GM18519 (cell line): ENCODE measurements around the gene PHF20.
A peak's percentile ranks its signal among the peaks of the same experiment; 100 is the strongest.
"Not testable (repeated sequence)": the region's sequence is repeated elsewhere in the genome, so short reads cannot be mapped to it uniquely, and the experiment has no call there.

Experiments
- ATAC-seq: cut with Tn5 transposase; IDR thresholded peaks from one replicate; pipeline ENCODE4 v1.9.1; 2021; ENCODE audit warnings: mild to moderate bottlenecking, moderate library complexity; ENCODE audit not compliant: unreplicated experiment, low FRiP score

The PHF20 gene

DNA sequence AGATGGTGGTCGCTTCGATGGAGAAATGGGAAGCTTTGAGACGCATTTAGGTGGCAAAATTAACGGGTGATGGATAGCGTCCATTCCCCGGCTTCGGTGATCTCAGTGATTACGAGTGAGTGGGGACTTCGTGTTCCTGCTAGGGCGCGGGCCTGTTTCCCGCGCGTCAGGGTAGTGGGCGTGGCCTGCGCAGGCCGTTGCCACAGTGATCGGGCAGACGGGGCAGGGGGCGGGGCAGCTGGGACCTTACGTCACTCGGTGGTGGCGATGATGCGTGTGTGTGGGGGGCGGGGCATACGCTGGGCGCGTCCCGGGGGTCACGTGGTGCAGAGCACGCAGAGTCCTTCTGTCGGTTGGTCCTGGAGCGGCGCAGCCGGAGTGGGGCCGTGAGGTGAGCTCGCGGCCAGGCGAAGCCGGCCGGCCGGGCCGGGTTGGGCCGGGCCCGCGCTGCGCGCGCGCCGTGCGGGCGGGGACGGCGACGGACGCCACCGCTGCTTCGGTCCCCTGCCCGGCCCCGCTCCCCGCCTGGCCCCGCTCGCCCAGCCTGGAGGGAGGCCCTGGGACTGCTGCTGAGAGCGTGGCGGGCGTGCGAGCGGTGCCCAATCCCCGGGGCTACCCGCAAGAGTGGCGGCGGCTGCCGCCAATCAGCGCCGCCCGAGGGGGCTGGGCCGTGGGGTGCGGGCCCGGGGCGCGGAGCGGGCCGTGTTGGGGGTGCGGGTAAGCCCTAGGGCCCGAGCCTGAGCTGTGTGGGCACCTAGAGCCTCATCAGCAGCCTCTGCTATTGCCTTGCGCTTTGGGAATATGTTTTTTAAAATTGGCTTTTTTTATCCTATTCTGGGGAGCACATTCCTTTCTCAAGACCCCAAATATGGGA is at the start of gene PHF20:
Gene PHF20, plus strand, starts transcription at position 327 of the 874 bp plus-strand sequence. CDS start 29,508 bp downstream, outside the sequence.
- ATAC-seq = peak; percentile 64

DNA sequence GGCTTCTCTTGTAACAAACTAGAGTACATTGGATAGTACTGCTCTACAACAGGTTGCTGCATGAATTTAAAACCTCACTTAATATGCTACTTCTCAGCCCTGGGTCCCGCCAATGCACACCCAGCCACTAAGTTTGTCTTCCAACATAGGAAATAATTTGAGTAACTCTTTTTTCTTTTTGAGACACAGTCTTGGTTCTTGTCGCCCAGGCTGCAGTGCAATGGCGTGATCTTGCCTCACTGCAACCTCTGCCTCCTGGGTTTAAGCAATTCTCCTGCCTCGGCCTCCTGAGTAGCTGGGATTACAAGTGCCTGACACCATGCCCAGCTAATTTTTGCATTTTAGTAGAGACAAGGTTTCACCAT is 48.6 kb upstream of the PHF20 start:
- not testable (repeated sequence) for ATAC-seq

DNA sequence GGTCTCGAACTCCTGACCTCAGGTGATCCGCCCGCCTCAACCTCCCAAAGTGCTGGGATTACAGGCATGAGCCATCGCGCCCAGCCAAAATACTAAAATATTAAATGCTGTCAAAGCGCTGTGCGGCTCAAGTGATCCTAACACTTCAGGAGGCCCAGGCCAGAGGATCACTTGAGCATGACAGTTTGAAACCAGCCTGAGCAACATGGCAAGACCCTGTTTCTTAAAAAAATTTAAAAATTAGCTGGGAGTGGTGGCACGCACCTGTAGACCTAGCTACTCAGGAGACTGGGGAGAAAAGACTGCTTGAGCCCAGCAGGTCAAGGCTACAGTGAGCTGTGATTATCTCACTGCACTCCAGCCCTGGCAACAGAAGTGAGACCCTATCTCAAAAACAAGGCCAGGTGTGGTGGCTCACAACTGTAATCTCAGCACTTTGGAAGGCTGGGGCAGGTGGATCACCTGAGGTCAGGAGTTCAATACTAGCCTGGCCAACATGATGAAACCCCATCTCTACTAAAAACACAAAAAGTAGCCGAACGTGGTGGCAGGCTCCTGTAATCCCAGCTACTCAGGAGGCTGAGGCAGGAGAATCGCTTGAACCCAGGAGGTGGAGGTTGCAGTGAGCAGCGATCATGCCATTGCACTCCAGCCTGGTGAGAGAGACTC is 48.0 kb upstream of the PHF20 start:
- ATAC-seq = not testable (repeated sequence)

DNA sequence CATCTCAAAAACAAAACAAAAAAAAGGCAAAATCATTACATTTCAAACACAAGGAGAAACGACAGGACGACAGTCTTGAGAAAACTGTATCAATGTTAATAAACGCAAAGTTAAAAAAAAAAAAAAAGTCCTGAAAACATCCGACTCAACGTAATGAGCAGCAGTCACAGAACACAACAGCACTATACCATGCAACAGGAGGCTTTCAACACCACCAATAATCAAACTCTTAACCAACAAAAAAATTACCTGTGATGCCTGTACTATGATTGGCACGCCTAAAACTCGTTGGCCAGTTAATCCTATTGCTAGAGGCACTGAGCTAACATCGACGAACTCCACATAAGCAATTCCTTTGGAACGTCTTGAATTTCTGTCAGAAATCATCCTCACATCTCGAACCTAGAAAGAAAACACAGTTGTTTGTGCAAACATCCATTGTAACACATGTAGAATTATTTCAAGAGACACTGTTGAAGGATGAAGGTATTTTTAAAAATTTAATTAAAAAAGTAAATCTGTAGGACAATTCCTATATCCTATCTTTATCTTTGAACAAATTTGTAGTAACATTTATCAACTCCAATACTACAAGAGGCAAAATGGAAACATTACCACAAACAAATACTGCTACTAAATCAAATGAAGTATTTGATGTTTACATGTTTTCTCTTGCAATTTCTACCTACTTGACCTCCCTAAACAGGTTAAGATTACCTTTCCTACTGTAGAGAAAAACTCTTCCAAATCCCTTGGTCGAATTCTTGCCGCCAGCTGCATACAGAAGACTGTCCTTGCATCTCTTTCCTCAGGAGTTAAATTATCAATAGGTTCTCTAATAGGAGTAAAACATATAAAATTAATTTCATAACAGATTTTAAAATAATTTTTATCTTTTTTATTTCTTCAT is 47.2 kb upstream of the PHF20 start:
- ATAC-seq = no peak

DNA sequence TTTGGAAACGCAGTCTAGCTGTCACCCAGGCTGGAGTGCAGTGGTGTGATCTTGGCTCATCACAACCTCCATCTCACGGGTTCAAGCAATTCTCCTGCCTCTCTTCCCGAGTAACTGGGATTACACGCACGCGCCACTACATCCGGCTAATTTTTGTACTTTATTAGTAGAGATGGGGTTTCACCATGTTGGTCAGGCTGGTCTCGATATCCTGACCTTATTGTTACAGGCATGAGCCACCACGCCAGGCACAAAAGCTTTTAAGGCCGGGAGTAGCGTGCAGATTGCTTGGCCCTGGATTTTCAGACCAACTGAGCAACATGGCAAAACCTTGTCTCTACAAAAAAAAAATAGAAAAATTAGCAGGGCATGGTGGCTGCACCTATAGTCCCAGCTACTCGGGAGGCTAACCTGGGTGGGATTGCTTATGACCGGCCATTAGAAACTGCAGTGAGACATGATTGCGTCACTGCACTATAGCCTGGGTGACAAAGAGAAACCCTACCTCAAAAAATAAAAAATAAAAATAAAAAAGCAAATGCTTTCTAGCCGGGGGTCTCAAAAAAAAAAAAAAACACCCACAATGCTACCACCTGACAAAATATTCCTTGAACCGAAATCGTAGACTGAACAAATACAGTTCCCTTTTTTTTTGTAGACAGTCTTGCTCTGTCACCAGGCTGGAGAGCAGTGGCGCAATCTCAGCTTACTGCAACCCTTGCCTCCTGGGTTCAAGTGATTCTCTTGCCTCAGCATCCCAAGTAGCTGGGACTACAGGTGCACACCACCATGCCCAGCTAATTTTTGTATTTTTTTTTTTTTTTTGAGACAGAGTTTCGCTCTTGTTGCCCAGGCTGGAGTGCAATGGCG is 44.7 kb upstream of the PHF20 start:
- ATAC-seq = no peak

DNA sequence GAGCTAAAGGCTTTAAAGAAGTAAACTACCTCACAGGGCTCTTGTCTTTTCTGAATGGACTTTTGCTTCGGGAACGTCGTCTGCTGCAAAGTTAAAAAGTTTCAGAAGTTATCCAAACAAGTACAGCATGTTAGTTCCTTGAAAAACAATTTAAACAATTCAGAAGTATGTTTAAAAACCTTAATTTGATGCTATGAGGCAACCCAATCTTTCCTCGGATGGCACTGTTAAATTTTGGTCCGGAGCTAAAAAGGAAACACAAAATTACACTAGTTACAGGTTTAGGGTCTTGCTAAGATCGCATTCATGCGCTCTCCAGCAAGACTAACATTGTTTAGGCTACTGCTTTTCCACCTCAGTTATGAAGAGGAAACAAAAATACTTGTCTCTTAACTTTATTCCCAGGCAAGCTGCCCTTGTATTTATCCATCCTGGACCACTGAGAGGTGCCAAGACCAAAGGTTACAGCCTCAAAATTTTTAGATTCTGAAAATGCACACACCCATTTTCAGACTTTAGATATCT is 42.5 kb upstream of the PHF20 start:
- no peak for ATAC-seq

DNA sequence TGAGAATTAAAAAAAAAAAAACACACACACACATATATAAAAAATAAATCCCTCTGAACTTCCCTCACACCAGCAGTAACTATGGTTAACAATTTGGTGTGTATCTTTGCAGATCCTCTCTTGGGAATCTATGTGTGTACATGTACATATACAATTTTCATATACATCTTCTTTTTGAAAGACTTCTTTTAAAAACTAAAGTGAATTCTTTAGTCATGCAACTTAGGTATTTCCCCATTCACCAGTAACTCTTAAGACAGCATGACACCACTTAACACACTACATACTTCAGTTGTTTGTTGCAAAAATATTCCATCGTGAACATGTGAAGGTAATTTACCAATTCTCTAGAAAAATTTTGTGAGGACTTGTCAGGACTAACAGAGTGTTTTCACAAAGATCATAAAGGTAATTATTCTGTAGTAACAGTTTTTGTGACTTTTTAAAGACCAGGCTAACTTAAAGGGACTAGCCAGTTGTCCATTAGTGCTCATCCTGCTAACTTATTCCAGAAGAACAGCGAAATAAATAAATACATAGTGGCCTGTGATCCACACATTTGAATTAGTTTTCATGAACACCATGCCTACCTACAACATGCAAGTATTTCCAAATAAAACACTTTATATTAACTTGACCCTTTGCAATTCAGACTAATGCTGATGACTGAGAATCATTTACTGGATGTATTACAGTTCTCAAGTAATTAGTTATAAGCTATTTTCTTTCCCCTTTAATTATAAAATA is 41.8 kb upstream of the PHF20 start:
- no peak for ATAC-seq

DNA sequence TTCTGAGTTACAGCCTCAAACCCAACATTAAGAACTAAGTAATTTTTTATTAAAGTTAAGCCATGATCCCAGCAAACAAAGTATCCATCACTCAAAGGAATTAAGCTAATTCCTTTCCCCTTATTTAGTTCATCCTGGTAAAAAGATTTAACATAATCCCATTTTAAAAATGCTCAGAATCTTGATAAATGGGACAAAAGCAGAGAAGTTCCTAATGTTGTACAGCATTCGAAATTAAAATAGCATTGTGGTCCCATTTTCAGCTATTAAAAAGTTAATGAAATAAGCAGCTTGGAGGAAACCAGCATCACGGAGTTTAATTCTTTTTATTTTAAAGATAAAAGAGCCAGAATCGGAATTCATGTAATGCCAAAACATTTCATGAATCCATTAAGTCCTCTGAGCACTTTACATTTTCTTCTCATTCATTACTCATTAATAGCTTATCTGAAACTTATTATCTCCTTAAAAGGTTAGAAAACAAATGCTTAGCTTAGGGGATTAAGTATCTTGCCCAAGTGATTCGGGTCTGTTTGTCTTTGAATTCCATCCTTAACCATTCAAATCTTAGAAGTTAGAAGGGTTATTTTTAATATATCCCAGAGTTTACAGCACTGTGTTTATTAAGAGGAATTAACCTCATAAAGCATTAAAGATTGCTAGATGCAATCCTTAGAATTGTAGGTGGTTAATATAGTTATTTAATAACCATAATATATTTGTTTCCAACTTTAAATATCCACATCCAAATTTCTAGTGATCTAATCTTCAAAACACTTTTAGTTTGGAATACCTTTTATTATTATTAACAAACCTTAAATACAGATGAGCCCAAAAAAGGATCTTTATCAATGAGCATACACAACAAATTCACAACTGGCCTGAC is 41.0 kb upstream of the PHF20 start:
- ATAC-seq = no peak

DNA sequence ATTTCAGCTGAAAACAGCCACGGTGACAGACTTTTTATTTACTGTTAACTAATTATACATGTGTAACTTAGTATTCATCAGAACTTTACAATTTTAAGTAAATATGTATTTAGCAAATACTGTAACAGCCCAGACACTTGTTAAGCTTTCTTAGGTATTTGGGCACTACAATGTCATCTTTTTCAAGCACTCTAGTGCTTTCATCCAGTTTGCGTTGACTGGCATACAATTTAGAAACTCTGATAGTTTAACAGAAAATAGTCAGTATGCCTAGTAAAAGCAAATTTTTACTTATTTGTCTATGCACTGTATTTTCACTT is 40.4 kb upstream of the PHF20 start:
- no peak for ATAC-seq

DNA sequence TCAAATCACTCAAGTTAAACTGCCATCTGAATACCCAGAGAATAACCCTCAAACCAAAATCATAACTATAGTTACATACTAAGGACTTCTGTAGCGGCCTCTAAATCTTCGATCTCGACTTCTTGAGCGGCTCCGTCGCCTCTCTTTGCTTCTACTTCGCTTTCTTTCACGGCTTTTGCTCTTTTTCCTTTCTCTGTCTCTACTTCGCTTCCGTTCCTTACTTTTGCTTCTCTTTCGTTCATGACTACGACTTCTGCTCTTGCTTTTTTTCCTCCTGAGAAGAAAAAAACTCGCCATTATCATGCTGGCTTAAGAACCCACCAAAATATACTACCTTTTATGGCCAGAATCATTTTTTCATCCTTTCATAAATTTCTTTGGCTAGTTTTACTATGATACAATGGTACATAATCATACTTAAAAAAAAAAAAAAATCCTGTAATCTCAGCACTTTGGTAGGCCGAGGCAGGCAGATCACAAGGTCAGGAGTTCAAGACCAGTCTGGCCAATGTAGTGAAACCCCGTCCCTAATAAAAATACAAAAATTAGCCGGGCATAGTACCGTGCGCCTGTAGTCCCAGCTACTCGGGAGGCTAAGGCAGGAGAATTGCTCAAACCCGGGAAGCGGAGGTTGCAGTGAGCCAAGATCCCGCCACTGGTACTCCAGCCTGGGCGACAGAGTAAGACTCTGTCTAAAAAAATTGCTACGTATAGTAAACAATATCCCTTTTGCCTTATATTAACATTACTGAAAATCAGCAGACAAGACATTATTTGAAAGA is 39.8 kb upstream of the PHF20 start:
- ATAC-seq = no peak

DNA sequence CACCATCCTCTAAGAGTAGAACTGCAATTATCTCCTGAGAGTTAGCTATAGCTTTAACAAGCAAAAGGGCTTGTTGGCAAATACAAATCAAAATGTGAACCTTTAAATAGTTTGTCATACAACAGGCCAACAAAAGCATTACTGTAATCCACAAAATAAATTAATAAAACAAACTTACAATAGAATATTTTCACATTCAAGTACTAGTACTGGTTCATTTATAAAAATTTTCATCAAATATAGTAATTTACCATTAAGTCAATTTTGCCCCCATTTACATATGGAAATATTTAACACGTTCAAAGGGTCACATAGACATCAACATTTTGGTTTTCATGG is 39.2 kb upstream of the PHF20 start:
- ATAC-seq = no peak

DNA sequence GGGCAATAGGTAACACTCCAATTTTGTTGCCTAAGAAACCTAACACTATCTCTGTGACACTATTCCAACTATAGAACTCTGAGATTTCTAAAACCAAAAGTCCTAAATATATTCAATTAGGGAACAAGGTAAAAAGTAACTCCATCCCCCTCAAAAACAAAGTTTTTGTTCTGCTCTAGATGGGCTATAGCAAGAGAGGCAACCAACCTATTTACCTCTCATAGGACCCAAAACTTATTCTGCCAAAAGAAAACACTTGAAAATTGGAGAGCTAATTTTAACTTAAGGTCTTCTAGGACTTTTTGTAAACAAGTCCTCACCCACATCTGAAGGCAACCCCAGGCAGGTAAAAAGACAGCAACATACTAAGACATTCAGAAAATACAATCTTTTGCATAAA is 37.4 kb upstream of the PHF20 start:
- no peak for ATAC-seq

DNA sequence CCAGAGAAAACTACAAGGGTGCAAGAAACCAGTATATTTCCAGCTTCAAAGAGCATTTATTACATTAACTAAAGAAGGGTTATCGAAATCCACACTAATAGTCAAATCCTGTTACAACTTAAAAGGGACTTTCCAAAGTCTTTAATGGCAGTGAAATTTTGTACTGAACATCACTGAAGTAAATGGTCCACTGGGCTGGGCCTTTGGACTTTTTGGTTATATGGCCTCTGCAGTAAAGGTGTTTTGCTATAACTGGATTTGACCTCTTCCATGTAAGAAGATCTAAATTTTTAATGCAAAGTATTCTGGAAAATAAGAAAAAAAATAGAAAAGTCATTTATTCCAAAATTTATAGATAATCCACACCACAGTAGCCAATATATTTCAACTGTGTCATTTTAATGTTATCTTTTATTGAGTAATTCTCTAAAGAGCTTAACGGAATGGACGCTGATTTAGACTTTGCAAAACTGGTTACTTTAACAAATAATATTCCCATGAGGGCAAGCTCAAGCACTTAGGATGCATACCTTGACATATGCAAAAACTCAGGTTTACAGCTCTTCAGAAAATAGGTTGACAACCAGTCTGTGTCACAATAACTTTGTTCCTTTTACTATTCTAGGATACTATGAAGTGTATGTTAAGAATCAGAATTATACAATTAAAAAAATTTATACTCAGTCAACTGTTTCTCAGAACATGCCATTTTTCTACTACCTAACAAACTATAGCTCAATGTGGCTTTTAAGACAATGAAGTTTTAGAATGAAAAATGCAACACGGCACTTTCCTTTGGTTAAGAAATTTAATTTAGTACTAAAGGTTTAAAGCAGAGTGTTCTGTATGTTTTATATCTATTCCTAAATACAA is 36.8 kb upstream of the PHF20 start:
- no peak for ATAC-seq

DNA sequence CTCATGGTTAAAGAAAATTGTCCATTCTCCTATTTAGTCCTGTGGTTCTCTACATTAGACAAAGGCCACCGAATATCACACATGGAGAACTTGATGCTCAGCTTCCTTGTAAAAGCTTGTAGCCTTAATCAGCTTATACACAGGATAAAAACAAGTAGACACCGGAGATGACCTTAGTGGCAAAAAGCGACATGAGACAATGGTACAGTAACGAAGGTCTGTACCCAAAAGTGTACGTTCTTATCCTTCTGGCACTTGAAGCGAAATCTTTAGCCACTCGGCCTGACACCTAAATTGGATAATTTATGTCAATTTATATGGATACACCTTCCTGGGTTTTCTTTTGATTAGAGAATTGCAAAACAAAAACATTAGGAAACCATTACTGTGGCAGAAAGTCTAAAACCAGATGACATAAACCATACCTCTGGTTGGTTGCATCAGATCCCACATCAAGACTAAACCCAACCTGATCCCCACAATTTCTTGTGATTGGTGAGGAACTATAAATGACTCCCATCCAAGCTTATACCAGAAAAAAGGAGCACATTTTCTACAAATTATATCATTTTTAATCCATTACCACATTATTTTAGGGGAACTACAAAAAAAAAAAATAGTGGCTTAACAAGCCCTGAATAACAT is 35.9 kb upstream of the PHF20 start:
- no peak for ATAC-seq

DNA sequence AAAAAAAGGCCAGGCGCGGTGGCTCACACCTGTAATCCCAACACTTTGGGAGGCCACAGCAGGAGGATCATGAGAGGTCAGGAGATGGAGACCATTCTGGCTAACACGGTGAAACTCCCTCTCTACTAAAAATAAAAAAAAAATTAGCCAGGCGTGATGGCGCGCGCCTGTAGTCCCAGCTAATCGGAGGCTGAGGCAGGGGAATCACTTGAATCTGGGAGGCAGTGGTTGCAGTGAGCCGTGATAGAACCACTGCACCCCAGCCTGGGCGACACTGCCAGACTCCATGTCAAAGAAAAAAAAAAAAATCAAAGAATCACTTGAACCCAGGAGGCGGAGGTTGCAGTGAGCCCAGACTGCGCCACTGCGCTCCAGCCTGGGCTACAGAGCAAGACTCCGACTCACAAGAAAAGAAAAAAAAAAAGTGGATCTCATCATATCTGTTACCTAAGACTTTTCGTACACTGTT is 33.9 kb upstream of the PHF20 start:
- no peak for ATAC-seq
